HG02610 (cell line): ENCODE results near the gene ACTG1.

Source experiments
- ATAC-seq: cut with Tn5 transposase; IDR thresholded peaks from one replicate; pipeline ENCODE4 v1.9.1; 2021; ENCODE audit warnings: mild to moderate bottlenecking, moderate library complexity; ENCODE audit not compliant: unreplicated experiment

The ACTG1 gene

GRCh38 chr17:81483085-81483861 is 29.3 kb downstream of the ACTG1 start:
- ATAC-seq: no peak

- ATAC-seq: no peak
Measured at GRCh38 chr17:81482673-81483072, 29.9 kb downstream of the ACTG1 start.

DNA sequence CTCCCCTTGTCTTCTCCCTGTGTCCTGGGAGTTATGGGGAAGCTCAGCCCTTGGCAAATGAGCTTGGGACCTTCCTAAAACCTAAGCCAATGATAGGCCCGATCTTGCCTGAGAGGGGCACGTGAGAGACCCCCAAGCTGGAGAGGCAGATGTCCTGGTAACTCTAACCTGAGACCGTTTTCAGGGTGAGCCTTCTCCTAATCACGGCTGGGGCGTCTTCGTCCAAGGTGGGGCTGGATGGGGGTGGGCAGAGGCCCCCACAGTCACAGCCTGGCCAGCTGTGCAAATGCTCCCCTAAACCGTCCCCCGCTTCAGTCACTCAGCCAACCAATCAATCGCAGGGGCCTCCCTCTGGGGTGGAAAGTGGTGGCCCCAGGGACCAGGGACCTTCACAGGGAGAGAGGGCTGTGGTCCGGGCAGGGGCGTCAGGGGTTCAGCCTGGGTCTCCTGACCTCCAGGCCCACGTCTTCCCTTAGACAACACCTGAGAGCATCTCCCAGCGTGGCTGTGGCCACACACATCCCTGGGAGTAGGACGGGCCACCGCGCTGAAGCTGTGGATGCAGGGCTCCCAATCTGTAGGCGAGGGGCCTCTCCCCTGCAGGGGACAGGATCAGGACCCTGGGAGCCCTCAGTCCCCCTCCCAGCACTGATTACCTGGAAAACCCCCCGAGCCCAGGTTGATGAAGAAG is 30.6 kb downstream of the ACTG1 start:
- ATAC-seq: no peak

- ATAC-seq: no peak
Measured at GRCh38 chr17:81481073-81481799, 31.4 kb downstream of the ACTG1 start.

- no peak for ATAC-seq
Measured at GRCh38 chr17:81480140-81481072, 32.2 kb downstream of the ACTG1 start.

GRCh38 chr17:81479175-81480071 is 33.2 kb downstream of the ACTG1 start:
- no peak for ATAC-seq

- ATAC-seq: no peak
Measured at GRCh38 chr17:81478119-81478518, 34.5 kb downstream of the ACTG1 start.

- no peak for ATAC-seq
Measured at GRCh38 chr17:81477173-81477572, 35.4 kb downstream of the ACTG1 start.

GRCh38 chr17:81476635-81477034 is 36.0 kb downstream of the ACTG1 start:
- ATAC-seq: no peak

DNA sequence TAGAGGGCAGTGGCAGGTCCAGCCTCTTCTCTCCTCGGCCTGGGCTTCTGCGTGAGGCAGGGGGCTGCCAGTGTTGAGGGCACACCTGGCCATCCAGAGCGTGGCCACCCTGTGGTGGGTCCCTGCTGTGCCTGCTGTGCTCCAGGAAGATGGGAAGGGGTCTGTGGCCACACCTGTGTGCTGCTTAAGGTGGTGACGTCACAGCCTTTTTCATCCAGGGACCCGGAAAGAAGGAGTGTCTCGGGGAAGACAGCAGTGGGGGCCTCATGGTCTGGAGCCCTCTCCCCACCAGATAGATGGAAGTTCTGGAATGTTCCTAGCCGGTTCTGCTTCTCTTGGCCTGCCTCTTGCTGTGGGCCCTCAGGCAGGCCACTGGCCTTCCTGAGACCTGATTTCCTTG is 36.5 kb downstream of the ACTG1 start:
- ATAC-seq: no peak

- ATAC-seq: no peak
Measured at GRCh38 chr17:81474958-81475357, 37.6 kb downstream of the ACTG1 start.

DNA sequence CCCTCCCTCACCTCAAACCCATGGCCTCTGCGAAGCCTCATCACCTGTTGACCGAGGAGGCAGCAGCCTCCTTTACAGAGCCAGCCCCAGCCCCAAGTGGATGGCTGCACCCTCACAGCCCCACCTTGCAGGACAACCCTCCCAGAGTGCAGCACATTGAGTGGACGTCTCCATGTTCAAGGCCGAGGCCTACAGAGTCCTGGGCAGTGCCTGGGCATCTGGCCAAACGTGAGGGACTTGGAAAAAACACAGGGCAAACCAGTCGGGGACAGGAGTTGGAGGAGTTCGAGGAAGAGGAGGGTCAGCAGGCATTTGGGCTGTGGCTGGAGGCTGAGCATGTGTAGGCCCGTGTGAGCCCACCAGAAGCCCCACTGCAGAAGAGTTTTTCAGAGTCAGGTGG is 39.6 kb downstream of the ACTG1 start:
- no peak for ATAC-seq

DNA sequence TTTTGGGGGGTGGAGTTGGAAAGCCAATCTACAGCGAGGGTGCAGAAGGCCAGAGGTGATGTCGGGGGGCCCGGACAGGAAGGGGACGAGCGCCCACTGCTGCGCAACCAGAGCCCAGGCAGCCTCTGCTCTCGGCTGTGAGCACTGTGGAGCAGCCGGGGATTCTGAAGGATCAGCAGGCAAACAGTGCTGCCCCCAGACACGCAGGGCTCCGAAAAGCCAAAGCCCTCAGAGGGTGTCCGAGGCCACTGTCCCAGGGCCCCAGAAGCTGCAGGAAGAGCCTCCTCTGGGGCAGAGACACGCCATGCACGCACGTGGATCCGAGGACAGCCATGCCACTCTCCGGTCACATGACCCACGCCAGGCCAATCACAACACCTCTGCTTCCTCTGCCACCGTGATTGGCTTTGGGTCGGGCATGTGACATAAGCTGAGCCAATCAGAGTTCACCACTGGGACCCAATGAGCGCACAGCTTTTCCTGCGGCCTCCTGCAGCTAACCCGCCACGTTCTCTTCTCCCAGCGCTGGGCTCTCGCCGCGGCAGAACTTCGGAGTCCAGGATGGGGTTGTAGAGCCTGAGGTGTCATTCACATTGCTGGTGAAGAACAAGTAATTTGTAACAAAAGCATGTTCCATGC is 40.7 kb downstream of the ACTG1 start:
- ATAC-seq: no peak

GRCh38 chr17:81470944-81471817 is 41.4 kb downstream of the ACTG1 start:
- no peak for ATAC-seq

GRCh38 chr17:81470270-81470943 is 42.2 kb downstream of the ACTG1 start:
- ATAC-seq: no peak

- ATAC-seq: no peak
Measured at GRCh38 chr17:81469266-81469665, 43.3 kb downstream of the ACTG1 start.

- no peak for ATAC-seq
Measured at GRCh38 chr17:81468770-81469121, 43.9 kb downstream of the ACTG1 start.
